Muscle of arm (tissue), 12 donors: ENCODE results near the gene AP3S2. TPM values are rescaled to one million over a fixed set of nuclear protein-coding genes. Genes with fewer than 3 reads are reported as not detected.

Experiments
- DNase-seq: peaks from one replicate; pipeline ENCODE4 v3.0.0-alpha.2; 2013
- polyA plus RNA-seq, 12 donors: library from polyadenylated mRNA; unstranded; fragments of 120-200 nt; gene quantifications; one replicate each; pipeline ENCODE4 v1.2.1, GENCODE V29; 2013; ENCODE audit not compliant: insufficient read length in 12 of 12

The AP3S2 gene
- polyA plus RNA-seq, 12 donors = 12.1 to 36.4 (median 28.5) TPM; not detected in 1

- no peak for DNase-seq
These were observed 72.9 kb downstream of the AP3S2 start for GRCh38 chr15:89820666-89821611.

GRCh38 chr15:89818287-89818686 is 75.5 kb downstream of the AP3S2 start:
- no peak for DNase-seq

- no peak for DNase-seq
These were observed 76.0 kb downstream of the AP3S2 start for GRCh38 chr15:89817701-89818280.

- DNase-seq = no peak
These were observed 78.0 kb downstream of the AP3S2 start for GRCh38 chr15:89815769-89816168.

- no peak for DNase-seq
These were observed 79.6 kb downstream of the AP3S2 start for GRCh38 chr15:89814112-89814742.

- no peak for DNase-seq
These were observed 80.2 kb downstream of the AP3S2 start for GRCh38 chr15:89813381-89814111.

GRCh38 chr15:89812847-89813320 is 80.9 kb downstream of the AP3S2 start:
- no peak for DNase-seq

GRCh38 chr15:89812011-89812846 is 81.6 kb downstream of the AP3S2 start:
- no peak for DNase-seq

GRCh38 chr15:89810837-89811236 is 83.0 kb downstream of the AP3S2 start:
- no peak for DNase-seq

GRCh38 chr15:89809787-89810148 is 84.0 kb downstream of the AP3S2 start:
- DNase-seq = no peak

- DNase-seq = no peak
These were observed 84.6 kb downstream of the AP3S2 start for GRCh38 chr15:89809093-89809786.

GRCh38 chr15:89808160-89808870 is 85.5 kb downstream of the AP3S2 start:
- no peak for DNase-seq

- DNase-seq = no peak
These were observed 86.1 kb downstream of the AP3S2 start for GRCh38 chr15:89807689-89808088.

- no peak for DNase-seq
These were observed 86.9 kb downstream of the AP3S2 start for GRCh38 chr15:89806559-89807550.

GRCh38 chr15:89806210-89806558 is 87.6 kb downstream of the AP3S2 start:
- DNase-seq = no peak

- DNase-seq = no peak
These were observed 88.3 kb downstream of the AP3S2 start for GRCh38 chr15:89805241-89806209.
